Natural killer cell treated with Interleukin-12 subunit alpha and Interleukin-12 subunit beta and Interleukin-15 and Interleukin-18, amount 100 ng/mL, for 72 hours (primary cell): ENCODE results near the gene CMTM8. TPM values are rescaled to one million over a fixed set of nuclear protein-coding genes. Genes with fewer than 3 reads are reported as not detected.

Source experiments
- ATAC-seq, 2 donors: fragments of 150-1000 bp; cut with Tn5 transposase in 1 of 2; sonication (Bioruptor Pico), chemical (Tn5 transposase) in 1 of 2; 2 replicates each; pipeline ENCODE4 v1.10.0; 2021
- DNase-seq: peaks from one replicate; pipeline ENCODE4 v3.0.0; 2022; ENCODE audit warnings: low spot score
- H3K27ac Mint-ChIP-seq, 2 donors: 1 replicate in 1 of 2; 2 replicates in 1 of 2; pipeline ENCODE4 v1.8.0; 2022; ENCODE audit warnings: mixed read lengths in 2 of 2, mild to moderate bottlenecking in 1 of 2, moderate library complexity in 1 of 2
- H3K27me3 Mint-ChIP-seq, 2 donors: 1 replicate in 1 of 2; 2 replicates in 1 of 2; pipeline ENCODE4 v1.8.0; 2022; ENCODE audit warnings: mixed read lengths in 2 of 2
- H3K36me3 Mint-ChIP-seq: one replicate; pipeline ENCODE4 v1.8.0; 2022; ENCODE audit warnings: mixed read lengths
- H3K4me1 Mint-ChIP-seq, 2 donors: 1 replicate in 1 of 2; 2 replicates in 1 of 2; pipeline ENCODE4 v1.8.0; 2022; ENCODE audit warnings: low read depth in 2 of 2, mixed read lengths in 2 of 2, mild to moderate bottlenecking in 1 of 2
- H3K4me3 Mint-ChIP-seq: one replicate; pipeline ENCODE4 v1.8.0; 2022; ENCODE audit warnings: mixed read lengths
- H3K9me3 Mint-ChIP-seq: 2 replicates; pipeline ENCODE4 v1.8.0; 2022; ENCODE audit warnings: mixed read lengths
- total RNA-seq, 2 donors: library from RNA; stranded (reverse); gene quantifications; one replicate each; pipeline ENCODE4 v1.2.3, GENCODE V29; 2022

Gene CMTM8
- total RNA-seq, 2 donors from 2014 or later = 0.36 to 0.48 TPM

- no peaks in the 10 kb centered on the region for H3K36me3 Mint-ChIP-seq
- H3K27me3 Mint-ChIP-seq = no peaks in the 10 kb centered on the region
- H3K9me3 Mint-ChIP-seq = no peaks in the 10 kb centered on the region
- H3K4me3 Mint-ChIP-seq = no peak overlapping the region
- no peak for ATAC-seq
- peaks cover 15 to 17% of the 10 kb centered on the region in 2 donors for H3K4me1 Mint-ChIP-seq
- H3K27ac Mint-ChIP-seq = no peak overlapping the region
- no peak for DNase-seq
Observed at GRCh38 chr3:32293903-32294302, 55.4 kb downstream of the CMTM8 start.

- peak; percentile 67 for DNase-seq
- H3K36me3 Mint-ChIP-seq = no peaks in the 10 kb centered on the region
- no peaks in the 10 kb centered on the region for H3K27me3 Mint-ChIP-seq
- peaks cover 10 to 11% of the 10 kb centered on the region in 2 donors for H3K4me1 Mint-ChIP-seq
- ATAC-seq = peak; percentile 78 to 79
- H3K9me3 Mint-ChIP-seq = no peaks in the 10 kb centered on the region
- no peak overlapping the region for H3K4me3 Mint-ChIP-seq
- H3K27ac Mint-ChIP-seq = no peak overlapping the region
Observed at GRCh38 chr3:32296251-32297204, 58.0 kb downstream of the CMTM8 start.

GRCh38 chr3:32297366-32297765, 58.9 kb downstream of the CMTM8 start:
- Mint-ChIP-seq H3K27me3 (no peaks in the 10 kb centered on the region), H3K9me3 (no peaks in the 10 kb centered on the region), H3K36me3 (no peaks in the 10 kb centered on the region), H3K4me1 (peaks cover 10 to 11% of the 10 kb centered on the region in 2 donors), H3K4me3 (no peak overlapping the region), H3K27ac (no peak overlapping the region)
- DNase-seq (no peak), ATAC-seq (peak in 1 of 2 donors; percentile 43)

- H3K4me1 Mint-ChIP-seq = peaks cover 10 to 16% of the 10 kb centered on the region in 2 donors
Observed at GRCh38 chr3:32301426-32301825, 62.9 kb downstream of the CMTM8 start.

GRCh38 chr3:32302601-32303398, 64.3 kb downstream of the CMTM8 start:
- ATAC-seq (no peak), DNase-seq (no peak)
- Mint-ChIP-seq H3K27ac (peak overlapping the region in 1 of 2 donors; percentile 16), H3K27me3 (peaks cover 3 to 6% of the 10 kb centered on the region in 2 donors), H3K9me3 (no peaks in the 10 kb centered on the region), H3K4me1 (peaks cover under 1 to 6% of the 10 kb centered on the region in 2 donors), H3K36me3 (no peaks in the 10 kb centered on the region), H3K4me3 (no peak overlapping the region)

More at GRCh38 chr3:32301426-32301825, 62.9 kb downstream of the CMTM8 start:
- Mint-ChIP-seq H3K9me3 (no peaks in the 10 kb centered on the region), H3K36me3 (no peaks in the 10 kb centered on the region), H3K4me3 (no peak overlapping the region), H3K27ac (no peak overlapping the region), H3K27me3 (no peaks in the 10 kb centered on the region)
- DNase-seq = no peak
- no peak for ATAC-seq

GRCh38 chr3:32303399-32303747, 64.9 kb downstream of the CMTM8 start:
- Mint-ChIP-seq H3K36me3 (no peaks in the 10 kb centered on the region), H3K4me1 (peaks cover 0 to 6% of the 10 kb centered on the region in 2 donors), H3K27ac (peak overlapping the region in 1 of 2 donors; percentile 16), H3K27me3 (peaks cover 3 to 6% of the 10 kb centered on the region in 2 donors), H3K9me3 (no peaks in the 10 kb centered on the region), H3K4me3 (no peak overlapping the region)
- ATAC-seq = no peak
- DNase-seq = no peak

GRCh38 chr3:32303977-32304881, 65.7 kb downstream of the CMTM8 start:
- H3K9me3 Mint-ChIP-seq = no peaks in the 10 kb centered on the region
- H3K27ac Mint-ChIP-seq = no peak overlapping the region
- H3K36me3 Mint-ChIP-seq = no peaks in the 10 kb centered on the region
- H3K27me3 Mint-ChIP-seq = peaks cover 3 to 6% of the 10 kb centered on the region in 2 donors
- H3K4me3 Mint-ChIP-seq = no peak overlapping the region
- ATAC-seq = no peak
- DNase-seq = no peak
- peaks cover 0 to 6% of the 10 kb centered on the region in 2 donors for H3K4me1 Mint-ChIP-seq

GRCh38 chr3:32305361-32305876, 66.9 kb downstream of the CMTM8 start:
- Mint-ChIP-seq H3K9me3 (no peaks in the 10 kb centered on the region), H3K27ac (no peak overlapping the region), H3K4me3 (no peak overlapping the region), H3K4me1 (peaks cover 0 to 6% of the 10 kb centered on the region in 2 donors), H3K36me3 (no peaks in the 10 kb centered on the region), H3K27me3 (peaks cover 3 to 6% of the 10 kb centered on the region in 2 donors)
- DNase-seq = no peak
- ATAC-seq = no peak

- H3K36me3 Mint-ChIP-seq = no peaks in the 10 kb centered on the region
- H3K27me3 Mint-ChIP-seq = peaks cover 3 to 6% of the 10 kb centered on the region in 2 donors
- H3K9me3 Mint-ChIP-seq = no peaks in the 10 kb centered on the region
- ATAC-seq = no peak
- peaks cover 0 to 6% of the 10 kb centered on the region in 2 donors for H3K4me1 Mint-ChIP-seq
- DNase-seq = no peak
- no peak overlapping the region for H3K4me3 Mint-ChIP-seq
- H3K27ac Mint-ChIP-seq = no peak overlapping the region
Observed at GRCh38 chr3:32306072-32306471, 67.6 kb downstream of the CMTM8 start.

GRCh38 chr3:32307591-32307990, 69.1 kb downstream of the CMTM8 start:
- no peak overlapping the region for H3K4me3 Mint-ChIP-seq
- no peak for ATAC-seq
- H3K9me3 Mint-ChIP-seq = no peaks in the 10 kb centered on the region
- DNase-seq = no peak
- peaks cover 0 to 6% of the 10 kb centered on the region in 2 donors for H3K4me1 Mint-ChIP-seq
- no peak overlapping the region for H3K27ac Mint-ChIP-seq
- H3K27me3 Mint-ChIP-seq = peaks cover 3 to 6% of the 10 kb centered on the region in 2 donors
- no peaks in the 10 kb centered on the region for H3K36me3 Mint-ChIP-seq

- Mint-ChIP-seq H3K27ac (no peak overlapping the region), H3K4me1 (peaks cover under 1 to 3% of the 10 kb centered on the region in 2 donors), H3K4me3 (no peak overlapping the region), H3K27me3 (peaks cover 3 to 6% of the 10 kb centered on the region in 2 donors), H3K9me3 (no peaks in the 10 kb centered on the region), H3K36me3 (no peaks in the 10 kb centered on the region)
- DNase-seq (no peak), ATAC-seq (no peak)
Observed at GRCh38 chr3:32308378-32308777, 69.9 kb downstream of the CMTM8 start.

- H3K27me3 Mint-ChIP-seq = peaks cover 7 to 13% of the 10 kb centered on the region in 2 donors
- ATAC-seq = no peak
- DNase-seq = no peak
- no peaks in the 10 kb centered on the region for H3K9me3 Mint-ChIP-seq
- H3K4me3 Mint-ChIP-seq = no peak overlapping the region
- no peak overlapping the region for H3K27ac Mint-ChIP-seq
- H3K4me1 Mint-ChIP-seq = peaks cover 8 to 9% of the 10 kb centered on the region in 2 donors
- H3K36me3 Mint-ChIP-seq = no peaks in the 10 kb centered on the region
Observed at GRCh38 chr3:32309654-32310242, 71.3 kb downstream of the CMTM8 start.
